Measurements from ENCODE around the gene KCNMA1.

The KCNMA1 gene

DNA sequence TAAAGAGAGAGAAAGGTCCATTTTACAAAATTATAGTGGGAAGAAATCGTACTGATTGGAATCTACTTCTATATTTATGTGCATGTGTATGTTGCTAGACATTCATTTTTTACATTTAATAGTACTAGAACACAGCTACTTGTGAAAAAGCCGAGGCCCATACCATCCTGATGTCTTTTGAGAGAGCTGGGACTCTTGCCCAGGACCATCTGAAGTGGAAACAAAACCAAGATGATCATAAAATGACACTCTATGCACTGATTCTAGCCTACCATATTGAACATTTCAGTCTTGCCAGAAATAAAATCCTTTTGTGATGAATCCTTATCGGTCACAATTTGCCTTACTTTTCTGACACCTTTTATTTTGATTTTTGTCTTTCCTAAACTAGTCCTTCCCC is 640.0 kb downstream of the KCNMA1 start:
- in situ Hi-C loops (cut with HindIII; ENCODE audit: low sequenced_read_pairs): no loop called here

GRCh38 chr10:76995023-76995422 is 642.6 kb downstream of the KCNMA1 start:
- in situ Hi-C loops (cut with HindIII; ENCODE audit: low sequenced_read_pairs): no loop called here

DNA sequence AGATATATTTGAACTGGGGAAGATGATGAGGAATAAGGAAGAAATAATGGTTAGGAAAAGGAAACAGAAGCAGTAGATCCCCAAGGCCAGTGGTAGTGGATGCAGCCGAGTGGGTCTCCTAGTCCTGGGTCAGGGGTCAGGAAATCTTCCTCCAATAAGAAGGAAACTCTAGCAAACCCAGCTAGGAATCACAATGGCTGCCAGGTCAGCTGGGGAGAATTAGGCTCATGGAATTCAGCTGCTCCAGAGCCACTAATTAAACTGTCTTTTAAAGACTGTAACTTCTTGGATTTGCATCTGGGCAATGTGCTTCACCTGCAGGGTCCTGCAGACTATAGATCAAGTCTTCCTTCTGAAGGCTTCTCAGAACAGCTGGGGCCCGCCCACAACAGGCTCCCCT is 644.4 kb downstream of the KCNMA1 start:
- in situ Hi-C loops (cut with HindIII; ENCODE audit: low sequenced_read_pairs): no loop called here

DNA sequence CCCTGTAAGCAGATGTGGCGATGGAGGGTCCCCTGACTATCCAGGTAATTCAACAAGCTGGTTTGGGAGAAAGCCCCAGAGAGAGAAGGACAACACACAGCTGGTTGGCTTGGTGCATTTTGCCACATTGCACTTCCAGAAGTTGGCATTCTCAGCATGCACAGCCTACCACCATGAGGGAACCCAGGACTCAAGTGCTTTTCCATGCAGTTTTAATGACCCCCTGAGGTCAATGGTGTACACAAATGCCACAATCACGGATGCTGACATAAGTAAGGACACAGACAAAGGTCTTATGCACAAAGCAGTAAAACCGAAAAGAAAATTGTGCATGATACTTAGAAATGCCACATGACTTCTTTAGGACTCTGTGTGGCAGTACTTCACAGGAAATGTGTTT is 645.1 kb downstream of the KCNMA1 start:
- in situ Hi-C loops (cut with HindIII; ENCODE audit: low sequenced_read_pairs): no loop called here

GRCh38 chr10:76991621-76992020 is 646.0 kb downstream of the KCNMA1 start:
- in situ Hi-C loops (cut with HindIII; ENCODE audit: low sequenced_read_pairs): no loop called here

DNA sequence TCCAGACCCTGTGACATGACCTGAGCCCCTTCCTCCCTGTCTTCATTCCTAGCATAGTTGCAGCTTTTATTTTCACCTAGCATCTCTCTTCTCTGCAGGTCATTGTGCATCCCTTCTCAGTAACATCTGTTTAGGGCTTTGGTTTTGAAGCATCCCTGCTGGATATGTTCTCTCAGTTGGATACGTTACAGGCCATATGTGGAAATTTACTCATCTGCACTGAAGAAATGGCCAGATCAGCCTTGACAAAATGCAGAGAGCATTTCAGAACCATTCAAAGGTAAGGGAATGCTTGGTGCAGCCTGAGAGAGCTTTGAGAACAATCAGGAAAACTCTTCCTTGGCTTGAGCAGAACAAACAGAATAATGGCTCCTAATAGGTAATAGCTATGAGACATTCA is 647.0 kb downstream of the KCNMA1 start:
- in situ Hi-C loops (cut with HindIII; ENCODE audit: low sequenced_read_pairs): no loop called here

GRCh38 chr10:76984559-76985443 is 652.8 kb downstream of the KCNMA1 start:
- in situ Hi-C loops (cut with HindIII; ENCODE audit: low sequenced_read_pairs): no loop called here

DNA sequence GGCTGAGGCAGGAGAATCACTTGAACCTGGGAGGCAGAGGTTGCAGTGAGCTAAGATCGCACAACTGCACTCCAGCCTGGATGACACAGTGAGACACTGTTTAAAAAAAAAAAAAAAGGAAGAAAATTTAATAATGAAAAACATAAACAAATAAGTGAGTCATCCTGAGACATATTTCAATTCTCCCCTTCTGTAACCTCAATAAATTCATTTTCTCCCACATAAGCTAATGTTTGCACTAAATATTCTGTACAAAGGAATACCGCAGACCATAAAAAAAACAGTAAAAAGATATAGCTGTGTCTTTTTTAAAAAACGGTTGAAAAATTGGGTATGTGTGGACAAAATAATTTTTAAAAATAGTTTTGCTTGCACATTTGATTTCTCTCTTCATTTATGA is 654.0 kb downstream of the KCNMA1 start:
- in situ Hi-C loops (cut with HindIII; ENCODE audit: low sequenced_read_pairs): no loop called here

- in situ Hi-C loops (cut with HindIII; ENCODE audit: low sequenced_read_pairs): no loop called here
Observed at GRCh38 chr10:76982671-76983070, 654.9 kb downstream of the KCNMA1 start.

DNA sequence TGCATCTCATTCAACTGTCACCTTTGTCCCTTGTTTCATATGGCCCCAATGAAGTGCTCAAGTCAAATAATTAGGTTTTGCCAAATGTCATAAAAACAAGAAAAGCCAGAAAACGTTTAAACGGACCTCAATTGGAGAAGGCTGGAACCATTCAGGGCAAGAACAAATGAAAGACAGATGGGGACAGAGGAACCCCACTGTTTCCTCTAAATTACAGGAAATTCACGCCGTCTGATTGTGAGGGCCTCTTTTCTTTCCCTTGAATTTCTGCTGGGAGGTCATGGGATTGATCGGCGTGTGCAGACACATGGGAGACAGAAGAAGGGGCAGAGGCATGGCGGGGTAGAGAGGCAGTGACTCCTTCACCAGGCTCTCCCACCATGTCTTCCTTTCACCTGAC is 656.4 kb downstream of the KCNMA1 start:
- in situ Hi-C loops (cut with HindIII; ENCODE audit: low sequenced_read_pairs): no loop called here

GRCh38 chr10:76977901-76978300 is 659.7 kb downstream of the KCNMA1 start:
- in situ Hi-C loops (cut with HindIII; ENCODE audit: low sequenced_read_pairs): no loop called here

GRCh38 chr10:76977046-76977445 is 660.6 kb downstream of the KCNMA1 start:
- in situ Hi-C loops (cut with HindIII; ENCODE audit: low sequenced_read_pairs): no loop called here

- in situ Hi-C loops (cut with HindIII; ENCODE audit: low sequenced_read_pairs): no loop called here
Observed at GRCh38 chr10:76976142-76976541, 661.5 kb downstream of the KCNMA1 start.

GRCh38 chr10:76975126-76975525 is 662.5 kb downstream of the KCNMA1 start:
- in situ Hi-C loops (cut with HindIII; ENCODE audit: low sequenced_read_pairs): no loop called here

DNA sequence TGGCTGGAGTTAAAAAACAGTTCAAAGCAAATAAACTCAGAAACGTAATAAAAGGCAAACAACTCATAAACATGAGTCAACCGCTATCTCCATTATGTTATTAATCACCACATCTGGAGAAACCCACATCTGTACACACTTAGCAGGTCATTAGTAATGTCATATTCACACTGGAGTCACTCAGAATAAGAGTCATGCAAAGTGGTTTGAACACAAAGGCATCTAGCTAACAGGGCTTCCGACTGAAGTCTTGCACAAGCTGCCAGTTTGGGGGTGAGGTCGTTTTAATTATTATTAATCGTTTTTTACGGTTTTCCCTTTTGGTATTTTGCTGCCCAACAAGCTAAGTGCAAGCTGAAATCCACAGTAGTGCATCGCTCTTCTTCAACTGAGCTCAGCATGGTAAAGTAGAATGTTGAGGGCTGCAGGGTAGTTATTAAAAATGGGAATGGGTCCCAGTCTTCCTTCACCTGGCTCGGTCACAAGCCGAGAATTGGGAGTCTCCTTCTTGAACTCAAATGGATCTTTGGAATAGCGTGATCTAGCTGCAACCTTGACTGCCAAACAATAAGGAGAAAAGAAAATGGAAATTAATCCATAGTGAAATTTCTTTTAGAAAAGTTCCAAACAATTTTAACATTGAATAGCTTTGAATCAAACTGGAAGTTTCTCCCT is 663.5 kb downstream of the KCNMA1 start:
- in situ Hi-C loops (cut with HindIII; ENCODE audit: low sequenced_read_pairs): no loop called here

DNA sequence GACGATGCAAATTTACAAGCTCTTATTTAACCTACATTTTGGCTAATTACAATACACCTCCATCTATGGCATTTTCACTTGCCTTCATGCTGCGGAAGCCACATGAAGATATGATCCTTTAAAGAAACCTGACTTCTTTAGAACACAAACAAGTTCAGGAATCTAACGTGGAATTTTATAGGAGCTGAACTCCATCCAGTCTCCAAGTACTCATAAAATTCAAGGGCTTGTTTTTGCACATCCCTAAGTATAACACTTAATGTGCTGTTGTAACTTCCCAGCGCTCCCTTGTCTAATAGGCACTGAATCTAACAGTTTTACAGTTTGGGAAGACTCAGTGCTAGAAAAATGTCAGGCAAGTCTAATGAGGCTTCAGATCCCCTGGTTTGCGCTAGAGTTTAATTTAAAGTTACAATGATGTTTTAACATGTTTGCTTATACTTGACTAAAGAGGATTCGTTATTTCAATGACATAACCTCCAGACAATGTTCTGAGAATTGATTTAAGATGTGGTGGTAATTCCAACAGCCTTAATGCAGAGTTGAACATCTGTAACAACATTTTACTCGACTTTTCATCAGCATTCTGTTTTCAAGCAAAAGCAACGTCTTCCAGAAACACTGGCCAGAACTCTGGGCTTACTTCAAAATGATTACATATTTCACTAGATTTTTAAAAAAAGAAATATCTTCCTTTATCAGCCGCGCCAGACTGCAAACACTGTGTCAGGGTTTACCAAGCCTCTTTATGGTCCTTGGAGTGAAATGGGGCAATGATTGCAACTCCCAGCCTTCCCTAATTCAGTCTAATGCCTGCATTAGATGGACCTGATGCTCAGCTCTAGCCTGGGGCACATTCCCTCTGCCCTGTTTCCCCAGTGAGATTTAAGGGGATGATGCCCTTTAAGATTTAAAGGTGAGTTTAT is 664.3 kb downstream of the KCNMA1 start:
- in situ Hi-C loops (cut with HindIII; ENCODE audit: low sequenced_read_pairs): no loop called here

DNA sequence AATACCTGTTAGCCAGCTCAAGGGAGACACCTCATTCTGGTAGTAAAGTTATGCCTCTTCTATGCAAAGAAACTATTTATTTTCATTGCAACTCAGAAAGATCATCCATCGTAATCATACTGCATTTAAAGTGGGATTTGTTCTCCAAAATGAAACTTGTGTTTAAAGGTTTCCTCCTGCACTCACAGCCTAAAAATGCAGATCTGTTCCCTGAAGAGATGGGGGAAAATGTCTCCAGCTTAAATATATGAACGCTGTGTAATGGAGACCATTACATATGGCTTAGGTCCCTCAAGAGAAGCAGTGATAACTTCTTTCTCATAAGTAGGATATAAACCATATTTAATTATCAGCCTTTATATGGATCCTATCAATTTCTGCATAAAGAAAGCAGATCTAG is 665.1 kb downstream of the KCNMA1 start:
- in situ Hi-C loops (cut with HindIII; ENCODE audit: low sequenced_read_pairs): no loop called here

- in situ Hi-C loops (cut with HindIII; ENCODE audit: low sequenced_read_pairs): no loop called here
Observed at GRCh38 chr10:76971547-76972170, 665.9 kb downstream of the KCNMA1 start.

DNA sequence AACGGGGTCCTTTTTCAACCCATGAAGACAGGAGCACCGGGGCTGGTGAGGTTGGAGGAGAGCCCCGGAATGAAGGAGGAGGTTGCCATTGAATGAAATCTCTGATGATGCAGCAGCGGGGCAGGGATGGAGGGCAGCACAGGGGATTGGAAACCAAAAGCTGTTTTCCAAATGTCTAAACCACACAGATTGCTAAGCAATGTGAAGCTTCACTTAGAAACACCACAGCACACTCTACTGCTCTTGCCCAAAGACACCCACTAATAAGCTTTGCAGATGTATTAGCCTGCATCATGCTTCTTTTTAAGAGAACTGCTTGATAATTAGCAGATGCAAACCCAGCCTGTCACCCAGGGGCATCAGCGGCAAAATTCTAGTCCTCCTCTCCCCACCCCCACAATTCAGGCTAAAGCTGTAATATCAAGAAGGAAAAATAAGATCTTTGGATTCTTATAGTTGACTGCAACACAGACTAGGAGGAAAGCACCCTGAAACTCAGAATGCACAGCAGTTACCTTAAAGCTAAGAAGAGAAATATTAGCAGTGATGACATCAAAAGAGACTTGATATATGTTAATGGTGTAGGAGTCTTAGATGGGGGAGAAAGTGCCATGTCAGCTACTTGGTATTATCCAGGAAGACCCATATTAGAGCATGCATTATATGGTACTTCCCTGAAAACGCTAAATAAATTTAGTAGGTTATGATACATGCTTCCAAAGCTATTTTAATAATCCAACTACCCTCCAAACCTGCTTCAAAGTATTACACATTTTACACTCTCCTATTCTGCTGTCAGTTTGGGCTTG is 666.7 kb downstream of the KCNMA1 start:
- in situ Hi-C loops (cut with HindIII; ENCODE audit: low sequenced_read_pairs): no loop called here

- in situ Hi-C loops (cut with HindIII; ENCODE audit: low sequenced_read_pairs): no loop called here
Observed at GRCh38 chr10:76969366-76969948, 668.2 kb downstream of the KCNMA1 start.
